Inflammatory macrophage treated with lipopolysaccharide for 1 hour (primary cell): ENCODE results near the gene PRSS16.

Source experiments
- DNase-seq, 2 donors: peaks; one replicate each; pipeline ENCODE4 v3.0.0-alpha.2; 2020 to 2022

Gene PRSS16

GRCh38 chr6:27288136-27289044, 40.9 kb downstream of the PRSS16 start:
- DNase-seq = no peak

GRCh38 chr6:27290065-27290849, 42.8 kb downstream of the PRSS16 start:
- DNase-seq = no peak

GRCh38 chr6:27290850-27291208, 43.3 kb downstream of the PRSS16 start:
- DNase-seq = no peak

- no peak for DNase-seq
Observed at GRCh38 chr6:27293436-27294098, 46.1 kb downstream of the PRSS16 start.

GRCh38 chr6:27294409-27294808, 46.9 kb downstream of the PRSS16 start:
- DNase-seq = no peak

GRCh38 chr6:27295301-27296079, 48.0 kb downstream of the PRSS16 start:
- no peak for DNase-seq

- no peak for DNase-seq
Observed at GRCh38 chr6:27296106-27296783, 48.7 kb downstream of the PRSS16 start.

GRCh38 chr6:27297484-27297856, 50.0 kb downstream of the PRSS16 start:
- no peak for DNase-seq

GRCh38 chr6:27297857-27298730, 50.6 kb downstream of the PRSS16 start:
- DNase-seq = peak in 1 of 2 donors; percentile 10

- DNase-seq = no peak
Observed at GRCh38 chr6:27303613-27304272, 56.2 kb downstream of the PRSS16 start.
